Measurements from ENCODE around the gene SVIL. TPM values are rescaled to one million over a fixed set of nuclear protein-coding genes. Genes with fewer than 3 reads are reported as not detected.

SVIL gene
- total and polyA plus RNA-seq, 2 of the 13 experiments (the other 11 are each of a cell fraction or from before 2014, with no cell fraction given), result 3.9 to 12.1 TPM

DNA sequence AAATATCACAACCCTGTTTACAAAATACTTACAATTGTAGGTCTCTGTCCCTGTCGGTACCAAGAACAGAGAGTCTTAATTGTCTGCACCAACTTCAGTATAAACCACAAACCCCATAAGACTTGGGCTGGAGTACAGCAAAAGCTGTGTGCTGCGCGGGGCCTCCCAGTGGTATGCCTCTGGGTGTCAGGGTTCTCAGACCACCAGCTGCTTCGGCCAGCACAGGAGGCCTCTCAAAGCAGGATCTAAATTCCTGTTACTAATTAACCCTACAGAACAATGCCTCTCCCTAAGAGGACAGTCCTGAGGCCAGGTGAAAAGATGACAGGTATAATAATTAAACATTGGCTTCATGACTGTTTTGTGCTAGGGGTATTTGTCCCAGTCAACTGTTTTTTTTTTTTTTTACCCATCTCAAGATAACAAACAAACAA lies 957 bp upstream of the SVIL start (continued):
- TF ChIP-seq ZNF598 (CRISPR knock-in tag; IDR thresholded peaks at IDR 0.05; ENCODE audit: borderline replicate concordance) (no peak), ZFP41 (CRISPR knock-in tag; IDR thresholded peaks at IDR 0.05; ENCODE audit: borderline replicate concordance) (no peak), ZNF10 (CRISPR knock-in tag; IDR thresholded peaks at IDR 0.05; ENCODE audit: borderline replicate concordance, low read depth) (no peak), RFX3 (CRISPR knock-in tag; IDR thresholded peaks at IDR 0.05) (no peak), PHF21A (CRISPR knock-in tag; IDR thresholded peaks at IDR 0.05) (peak; percentile 67; the same call in 1 of the 2 replicates), TAF15 (IDR thresholded peaks at IDR 0.05; ENCODE audit: low read depth, low read length, poor library complexity, severe bottlenecking) (no peak), SNRNP70 (IDR thresholded peaks at IDR 0.05; ENCODE audit: low read depth, low read length) (no peak), KDM1A (CRISPR knock-in tag; IDR thresholded peaks at IDR 0.05) (no peak), ZNF547 (CRISPR knock-in tag; IDR thresholded peaks at IDR 0.05) (no peak), ZNF441 (CRISPR knock-in tag; IDR thresholded peaks at IDR 0.05; ENCODE audit: borderline replicate concordance) (no peak), MTF1 (CRISPR knock-in tag; IDR thresholded peaks at IDR 0.05) (no peak), NKX3-1 (CRISPR knock-in tag; IDR thresholded peaks at IDR 0.05) (no peak), ZIK1 (CRISPR knock-in tag; IDR thresholded peaks at IDR 0.05; ENCODE audit: borderline replicate concordance, low read depth) (no peak), ZNF766 (CRISPR knock-in tag; IDR thresholded peaks at IDR 0.05; ENCODE audit: borderline replicate concordance) (no peak), AGO1 (IDR thresholded peaks at IDR 0.05; ENCODE audit: low read depth, low read length, poor library complexity, severe bottlenecking) (no peak), RBM39 (IDR thresholded peaks at IDR 0.05; ENCODE audit: low read depth, low read length, poor library complexity, severe bottlenecking) (no peak), ESRRA (CRISPR knock-in tag; IDR thresholded peaks at IDR 0.05; ENCODE audit: low read depth) (no peak), ZNF891 (CRISPR knock-in tag; IDR thresholded peaks at IDR 0.05) (no peak), KMT2A (CRISPR knock-in tag; IDR thresholded peaks at IDR 0.05) (no peak), ZNF225 (CRISPR knock-in tag; IDR thresholded peaks at IDR 0.05) (no peak), MAFF (IDR thresholded peaks at IDR 0.05; ENCODE audit: low read depth, low read length) (no peak)
- TF ChIP-seq, protein P1, sequence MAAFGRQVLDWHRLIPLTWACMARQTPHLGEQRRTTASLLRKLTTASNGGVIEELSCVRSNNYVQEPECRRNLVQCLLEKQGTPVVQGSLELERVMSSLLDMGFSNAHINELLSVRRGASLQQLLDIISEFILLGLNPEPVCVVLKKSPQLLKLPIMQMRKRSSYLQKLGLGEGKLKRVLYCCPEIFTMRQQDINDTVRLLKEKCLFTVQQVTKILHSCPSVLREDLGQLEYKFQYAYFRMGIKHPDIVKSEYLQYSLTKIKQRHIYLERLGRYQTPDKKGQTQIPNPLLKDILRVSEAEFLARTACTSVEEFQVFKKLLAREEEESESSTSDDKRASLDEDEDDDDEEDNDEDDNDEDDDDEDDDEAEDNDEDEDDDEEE (CRISPR knock-in tag; IDR thresholded peaks at IDR 0.05), result no peak
- TF ChIP-seq, protein P2, sequence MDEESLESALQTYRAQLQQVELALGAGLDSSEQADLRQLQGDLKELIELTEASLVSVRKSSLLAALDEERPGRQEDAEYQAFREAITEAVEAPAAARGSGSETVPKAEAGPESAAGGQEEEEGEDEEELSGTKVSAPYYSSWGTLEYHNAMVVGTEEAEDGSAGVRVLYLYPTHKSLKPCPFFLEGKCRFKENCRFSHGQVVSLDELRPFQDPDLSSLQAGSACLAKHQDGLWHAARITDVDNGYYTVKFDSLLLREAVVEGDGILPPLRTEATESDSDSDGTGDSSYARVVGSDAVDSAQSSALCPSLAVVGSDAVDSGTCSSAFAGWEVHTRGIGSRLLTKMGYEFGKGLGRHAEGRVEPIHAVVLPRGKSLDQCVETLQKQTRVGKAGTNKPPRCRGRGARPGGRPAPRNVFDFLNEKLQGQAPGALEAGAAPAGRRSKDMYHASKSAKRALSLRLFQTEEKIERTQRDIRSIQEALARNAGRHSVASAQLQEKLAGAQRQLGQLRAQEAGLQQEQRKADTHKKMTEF (CRISPR knock-in tag; IDR thresholded peaks at IDR 0.05), result no peak
- TF ChIP-seq, protein P3, sequence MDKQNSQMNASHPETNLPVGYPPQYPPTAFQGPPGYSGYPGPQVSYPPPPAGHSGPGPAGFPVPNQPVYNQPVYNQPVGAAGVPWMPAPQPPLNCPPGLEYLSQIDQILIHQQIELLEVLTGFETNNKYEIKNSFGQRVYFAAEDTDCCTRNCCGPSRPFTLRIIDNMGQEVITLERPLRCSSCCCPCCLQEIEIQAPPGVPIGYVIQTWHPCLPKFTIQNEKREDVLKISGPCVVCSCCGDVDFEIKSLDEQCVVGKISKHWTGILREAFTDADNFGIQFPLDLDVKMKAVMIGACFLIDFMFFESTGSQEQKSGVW (CRISPR knock-in tag; IDR thresholded peaks at IDR 0.05; ENCODE audit: borderline replicate concordance), result no peak
- TF ChIP-seq, protein P4, sequence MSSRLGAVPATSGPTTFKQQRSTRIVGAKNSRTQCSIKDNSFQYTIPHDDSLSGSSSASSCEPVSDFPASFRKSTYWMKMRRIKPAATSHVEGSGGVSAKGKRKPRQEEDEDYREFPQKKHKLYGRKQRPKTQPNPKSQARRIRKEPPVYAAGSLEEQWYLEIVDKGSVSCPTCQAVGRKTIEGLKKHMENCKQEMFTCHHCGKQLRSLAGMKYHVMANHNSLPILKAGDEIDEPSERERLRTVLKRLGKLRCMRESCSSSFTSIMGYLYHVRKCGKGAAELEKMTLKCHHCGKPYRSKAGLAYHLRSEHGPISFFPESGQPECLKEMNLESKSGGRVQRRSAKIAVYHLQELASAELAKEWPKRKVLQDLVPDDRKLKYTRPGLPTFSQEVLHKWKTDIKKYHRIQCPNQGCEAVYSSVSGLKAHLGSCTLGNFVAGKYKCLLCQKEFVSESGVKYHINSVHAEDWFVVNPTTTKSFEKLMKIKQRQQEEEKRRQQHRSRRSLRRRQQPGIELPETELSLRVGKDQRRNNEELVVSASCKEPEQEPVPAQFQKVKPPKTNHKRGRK (CRISPR knock-in tag; IDR thresholded peaks at IDR 0.05), result no peak
- TF ChIP-seq, protein P5, sequence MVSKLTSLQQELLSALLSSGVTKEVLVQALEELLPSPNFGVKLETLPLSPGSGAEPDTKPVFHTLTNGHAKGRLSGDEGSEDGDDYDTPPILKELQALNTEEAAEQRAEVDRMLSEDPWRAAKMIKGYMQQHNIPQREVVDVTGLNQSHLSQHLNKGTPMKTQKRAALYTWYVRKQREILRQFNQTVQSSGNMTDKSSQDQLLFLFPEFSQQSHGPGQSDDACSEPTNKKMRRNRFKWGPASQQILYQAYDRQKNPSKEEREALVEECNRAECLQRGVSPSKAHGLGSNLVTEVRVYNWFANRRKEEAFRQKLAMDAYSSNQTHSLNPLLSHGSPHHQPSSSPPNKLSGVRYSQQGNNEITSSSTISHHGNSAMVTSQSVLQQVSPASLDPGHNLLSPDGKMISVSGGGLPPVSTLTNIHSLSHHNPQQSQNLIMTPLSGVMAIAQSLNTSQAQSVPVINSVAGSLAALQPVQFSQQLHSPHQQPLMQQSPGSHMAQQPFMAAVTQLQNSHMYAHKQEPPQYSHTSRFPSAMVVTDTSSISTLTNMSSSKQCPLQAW (CRISPR knock-in tag; IDR thresholded peaks at IDR 0.05), result peak; percentile 95
